ENCODE data around the gene HMCN2.

HMCN2 gene

GRCh38 chr9:130414081-130414731, 148.6 kb downstream of the HMCN2 start:
- DNase-seq (ENCODE audit: low read depth, low spot score), result no peak

- DNase-seq (ENCODE audit: low read depth, low spot score), result no peak
Observed at GRCh38 chr9:130414910-130415746, 149.6 kb downstream of the HMCN2 start.

- DNase-seq (ENCODE audit: low read depth, low spot score), result no peak
Observed at GRCh38 chr9:130417602-130418001, 152.0 kb downstream of the HMCN2 start.

DNA sequence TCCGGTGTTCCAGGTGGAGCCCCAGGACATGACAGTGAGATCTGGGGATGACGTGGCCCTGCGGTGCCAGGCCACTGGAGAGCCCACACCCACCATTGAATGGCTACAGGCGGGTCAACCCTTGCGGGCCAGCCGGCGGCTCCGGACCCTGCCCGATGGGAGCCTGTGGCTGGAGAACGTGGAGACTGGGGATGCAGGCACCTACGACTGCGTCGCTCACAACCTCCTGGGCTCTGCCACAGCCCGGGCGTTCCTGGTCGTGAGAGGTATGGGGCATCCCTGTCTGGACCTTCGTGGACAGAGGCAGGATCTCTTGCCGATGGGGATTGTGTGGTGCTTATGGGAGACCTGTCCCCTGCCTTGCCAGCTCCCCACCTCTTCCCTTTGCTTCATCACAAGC, 153.2 kb downstream of the HMCN2 start:
- DNase-seq (ENCODE audit: low read depth, low spot score), result no peak

- no peak for DNase-seq (ENCODE audit: low read depth, low spot score)
Observed at GRCh38 chr9:130419521-130420035, 154.0 kb downstream of the HMCN2 start.

DNA sequence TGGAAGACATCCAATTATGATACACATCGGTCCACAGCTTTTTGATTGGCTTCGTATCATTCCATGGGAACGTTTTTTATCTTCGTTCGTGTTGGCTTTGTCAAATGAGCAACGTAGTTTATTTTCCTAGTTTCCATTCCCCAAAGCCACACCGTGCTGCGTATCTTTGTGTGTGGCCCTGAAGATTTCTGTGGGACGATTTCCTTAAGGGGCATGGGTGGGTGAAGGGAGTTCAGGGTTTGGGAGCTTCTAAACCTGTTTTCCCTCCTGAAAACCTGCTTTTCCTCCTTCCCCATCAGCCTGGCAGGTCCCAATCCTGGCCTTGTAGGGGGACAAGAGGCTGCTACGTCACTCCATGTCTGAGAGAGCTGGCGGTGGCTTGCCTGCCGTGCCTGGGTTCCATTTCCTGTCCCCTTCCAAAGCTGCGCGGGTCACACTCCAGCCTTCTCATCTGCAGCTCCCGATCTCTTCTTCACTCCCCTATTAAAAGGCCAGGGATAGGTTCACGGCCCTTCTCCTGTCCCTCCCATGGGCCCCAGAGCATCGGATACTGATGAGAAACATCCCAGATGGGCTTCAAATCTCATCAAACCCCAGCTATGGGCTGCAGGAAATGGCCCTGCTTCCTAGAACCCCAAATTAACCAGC, 155.7 kb downstream of the HMCN2 start:
- no peak for DNase-seq (ENCODE audit: low read depth, low spot score)

DNA sequence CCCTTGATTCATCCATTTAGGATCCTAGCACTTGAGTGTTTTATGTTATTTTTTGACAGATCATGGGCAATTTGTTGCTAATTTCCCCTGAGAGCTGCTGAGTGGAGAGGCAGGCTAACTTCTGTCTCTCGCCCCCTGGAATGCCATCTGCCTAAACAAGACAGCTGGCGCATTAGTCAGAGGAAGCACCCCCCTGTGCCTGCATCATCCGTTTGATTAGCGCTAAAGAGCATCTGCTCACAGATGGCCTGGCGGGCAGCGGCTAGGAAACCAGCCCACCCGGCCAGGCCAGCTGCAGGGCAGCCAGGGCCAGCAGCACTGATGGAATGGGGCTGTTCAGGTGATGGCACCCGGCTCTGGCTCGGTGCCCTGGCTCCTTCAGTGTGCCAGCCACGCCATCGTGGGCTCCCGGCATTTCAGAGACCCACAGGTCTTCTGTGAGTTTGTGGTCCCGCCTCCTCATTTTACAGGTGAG, 156.3 kb downstream of the HMCN2 start:
- no peak for DNase-seq (ENCODE audit: low read depth, low spot score)

GRCh38 chr9:130422546-130422945, 157.0 kb downstream of the HMCN2 start:
- DNase-seq (ENCODE audit: low read depth, low spot score), result no peak

- no peak for DNase-seq (ENCODE audit: low read depth, low spot score)
Observed at GRCh38 chr9:130423272-130423671, 157.7 kb downstream of the HMCN2 start.

DNA sequence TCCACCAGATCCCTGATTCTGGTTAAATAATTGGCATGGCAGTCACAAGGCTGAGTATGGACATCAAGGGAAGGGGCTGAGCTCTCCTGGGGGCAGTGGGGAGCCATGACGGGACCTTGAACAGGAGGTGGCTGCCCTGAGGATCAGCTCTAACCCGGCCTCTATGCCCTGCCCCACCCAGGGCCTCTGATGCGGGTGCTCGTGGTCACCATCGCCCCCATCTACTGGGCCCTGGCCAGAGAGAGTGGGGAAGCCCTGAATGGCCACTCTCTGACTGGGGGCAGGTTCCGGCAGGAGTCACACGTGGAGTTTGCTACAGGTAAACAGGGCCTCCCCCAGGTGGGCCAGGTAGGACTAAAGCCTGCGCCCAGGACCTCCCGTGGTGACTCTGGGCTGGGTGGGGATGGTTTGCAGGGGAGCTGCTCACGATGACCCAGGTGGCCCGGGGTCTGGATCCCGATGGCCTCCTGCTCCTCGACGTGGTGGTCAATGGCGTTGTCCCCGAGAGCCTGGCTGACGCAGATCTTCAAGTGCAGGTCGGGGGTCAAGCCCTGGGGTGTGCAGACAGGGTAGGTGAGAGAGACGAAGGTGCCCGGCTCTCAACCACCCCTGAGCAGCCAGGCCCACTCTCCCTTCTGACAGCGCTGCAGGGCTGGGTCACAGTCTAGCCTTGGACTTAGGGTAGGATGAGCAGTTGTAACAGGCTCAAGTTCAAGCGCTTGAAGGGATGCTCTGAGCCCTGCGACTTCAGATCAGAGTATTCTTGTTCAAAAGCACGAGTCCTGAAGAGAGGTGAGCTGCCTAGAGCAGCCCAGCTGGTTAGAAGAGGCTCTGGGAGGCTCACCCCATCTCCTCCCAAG, 159.3 kb downstream of the HMCN2 start:
- no peak for DNase-seq (ENCODE audit: low read depth, low spot score)

DNA sequence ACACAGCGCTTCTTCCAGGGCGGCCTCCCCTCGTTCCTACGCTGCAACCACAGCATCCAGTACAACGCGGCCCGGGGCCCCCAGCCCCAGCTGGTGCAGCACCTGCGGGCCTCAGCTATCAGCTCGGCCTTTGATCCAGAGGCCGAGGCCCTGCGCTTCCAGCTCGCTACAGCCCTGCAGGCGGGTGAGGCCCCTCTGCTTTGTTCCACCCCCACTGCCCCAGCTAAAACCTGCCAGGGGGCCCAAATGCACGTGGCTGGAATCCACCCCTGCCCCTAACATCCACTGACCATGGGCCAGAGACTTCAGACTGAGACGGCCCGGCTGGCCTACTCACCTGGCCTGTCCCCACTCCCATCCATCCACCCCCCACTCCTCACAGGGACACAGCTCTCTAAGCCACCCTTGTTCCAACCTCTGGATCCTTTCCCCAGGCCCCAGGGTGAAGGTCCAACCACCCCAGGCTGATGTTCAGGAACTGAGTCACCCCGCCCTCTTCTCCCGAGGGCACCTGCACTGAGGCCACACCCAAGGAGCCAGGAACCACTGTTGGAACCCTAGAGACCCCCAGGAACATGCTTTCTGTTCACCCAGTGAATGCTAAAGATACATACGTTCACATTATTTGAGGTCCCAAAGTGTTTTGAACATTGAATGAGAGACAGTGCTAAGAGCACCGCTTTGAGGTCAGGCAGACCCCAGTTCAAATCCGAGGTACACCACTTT, 160.3 kb downstream of the HMCN2 start:
- no peak for DNase-seq (ENCODE audit: low read depth, low spot score)

GRCh38 chr9:130426467-130426773, 160.9 kb downstream of the HMCN2 start:
- no peak for DNase-seq (ENCODE audit: low read depth, low spot score)

DNA sequence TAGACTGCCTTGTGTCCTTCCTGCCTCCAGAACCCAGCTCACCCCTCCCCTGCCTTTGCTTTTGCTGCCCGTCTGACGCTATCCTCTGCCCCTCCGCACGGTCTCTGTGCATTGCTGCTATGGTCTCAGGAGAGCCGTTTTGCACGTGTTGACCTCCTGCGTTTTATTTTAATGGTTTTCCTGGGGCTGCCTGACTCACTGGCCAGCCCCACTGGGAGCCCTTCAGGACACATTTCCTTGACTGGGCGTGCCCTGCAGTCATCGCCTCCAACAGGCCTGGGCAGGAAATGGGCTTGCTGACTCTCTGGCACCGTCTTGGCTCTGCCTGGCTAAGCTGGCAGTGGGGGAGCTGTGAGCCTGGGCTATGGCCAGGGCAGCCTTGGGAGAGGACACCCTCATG, 161.3 kb downstream of the HMCN2 start:
- no peak for DNase-seq (ENCODE audit: low read depth, low spot score)

DNA sequence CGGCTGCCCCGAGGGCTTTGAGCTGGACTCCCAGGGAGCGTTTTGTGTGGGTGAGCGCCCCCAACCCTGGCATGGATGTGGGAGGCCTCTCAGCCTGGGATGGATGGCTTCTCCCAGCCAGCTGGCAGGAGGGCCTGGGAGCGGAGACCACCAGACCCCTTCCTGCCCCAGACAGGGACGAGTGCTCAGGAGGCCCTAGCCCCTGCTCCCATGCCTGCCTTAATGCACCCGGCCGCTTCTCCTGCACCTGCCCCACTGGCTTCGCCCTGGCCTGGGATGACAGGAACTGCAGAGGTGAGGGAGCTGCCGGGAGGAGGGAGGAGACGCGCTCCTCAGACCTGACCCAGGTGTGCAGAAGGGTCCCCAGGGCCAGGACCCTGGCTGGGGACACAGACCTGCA, 161.8 kb downstream of the HMCN2 start:
- no peak for DNase-seq (ENCODE audit: low read depth, low spot score)

- DNase-seq (ENCODE audit: low read depth, low spot score), result no peak
Observed at GRCh38 chr9:130428086-130428665, 162.6 kb downstream of the HMCN2 start.

DNA sequence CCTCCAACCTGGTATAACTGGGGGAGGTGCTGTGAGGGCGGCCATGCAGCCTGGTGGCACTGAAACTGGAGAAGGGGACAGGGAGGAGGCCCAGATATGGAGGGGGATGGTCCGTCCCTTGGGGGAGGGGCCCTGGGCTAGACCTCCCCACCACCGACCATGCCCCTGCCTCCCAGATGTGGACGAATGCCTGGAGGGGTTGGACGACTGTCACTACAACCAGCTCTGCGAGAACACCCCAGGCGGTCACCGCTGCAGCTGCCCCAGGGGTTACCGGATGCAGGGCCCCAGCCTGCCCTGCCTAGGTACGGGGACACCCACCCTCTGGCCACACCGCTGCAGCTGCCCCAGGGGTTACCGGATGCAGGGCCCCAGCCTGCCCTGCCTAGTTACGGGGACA, 163.8 kb downstream of the HMCN2 start:
- DNase-seq (ENCODE audit: low read depth, low spot score), result no peak

DNA sequence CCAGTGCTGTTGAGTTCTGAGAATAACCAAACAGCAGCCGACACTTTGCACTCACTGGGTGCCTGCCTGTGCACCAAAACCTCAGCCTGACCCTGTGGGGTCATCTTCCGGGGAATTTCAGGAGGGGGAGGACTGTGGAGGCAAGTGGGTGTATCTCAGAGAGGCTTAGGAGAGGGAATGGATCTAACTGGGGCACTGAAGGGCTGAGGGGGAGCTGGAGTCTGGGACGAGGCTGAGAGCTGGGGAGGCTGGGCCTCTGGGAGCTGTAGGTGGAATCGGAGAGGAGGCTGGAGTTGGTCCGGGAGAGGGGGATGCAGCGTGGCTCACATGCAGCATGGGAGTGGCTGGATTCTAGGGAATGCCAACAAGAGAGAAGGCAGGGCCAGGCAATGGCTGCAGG, 164.3 kb downstream of the HMCN2 start:
- no peak for DNase-seq (ENCODE audit: low read depth, low spot score)

GRCh38 chr9:130430232-130430631, 164.7 kb downstream of the HMCN2 start:
- no peak for DNase-seq (ENCODE audit: low read depth, low spot score)

DNA sequence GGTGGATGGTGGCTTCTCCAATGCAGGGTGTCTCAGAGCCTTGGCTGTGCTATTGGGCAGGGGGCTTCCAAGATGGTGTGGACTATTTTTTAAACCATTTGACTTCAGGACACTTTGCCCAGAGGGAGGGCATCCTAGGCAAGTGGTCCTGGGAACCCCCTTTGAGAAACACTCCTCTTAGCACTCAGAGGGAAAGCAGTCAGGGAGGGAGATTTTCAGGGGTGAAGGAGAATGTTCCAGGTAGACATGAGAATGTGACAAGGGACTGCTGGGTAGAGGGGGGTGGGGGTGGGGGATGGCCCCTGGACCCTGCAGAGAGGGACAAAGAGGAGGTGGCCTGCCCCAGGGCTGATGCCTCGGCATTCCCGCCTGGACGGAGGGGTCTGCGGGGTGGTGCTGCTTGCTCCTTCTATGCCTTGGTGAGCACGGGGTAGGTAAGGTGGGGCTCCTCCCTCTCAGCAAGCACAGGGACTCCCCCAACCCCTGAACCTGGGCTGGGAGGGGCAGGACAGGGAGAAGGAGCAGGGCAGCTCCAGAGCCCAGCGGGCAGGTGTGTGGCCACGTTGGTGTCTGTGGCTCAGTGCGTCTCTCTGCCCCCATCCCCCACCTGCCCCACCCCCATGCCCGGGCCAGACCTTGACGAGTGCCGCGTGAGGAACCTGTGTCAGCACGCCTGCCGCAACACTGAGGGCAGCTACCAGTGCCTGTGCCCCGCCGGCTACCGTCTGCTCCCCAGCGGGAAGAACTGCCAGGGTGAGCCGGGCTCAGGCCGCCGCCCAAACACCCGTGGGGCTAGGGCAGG, 165.4 kb downstream of the HMCN2 start:
- no peak for DNase-seq (ENCODE audit: low read depth, low spot score)

Data from activated naive CD8-positive, alpha-beta T cell treated with anti-CD3 and anti-CD28 coated beads, Interleukin-2, amount 50 U/mL, for 16 hours (primary cell).